SH-SY5Y (cell line): ENCODE results near the gene TENM4.

Source experiments
- GATA2 ChIP-seq: IDR thresholded peaks from 2 replicates; pipeline ENCODE4 v1.6.1; 2011; ENCODE audit warnings: mild to moderate bottlenecking, low read depth, low read length
- GATA3 ChIP-seq: IDR thresholded peaks from 2 replicates; pipeline ENCODE4 v1.6.1; 2011; ENCODE audit warnings: low read depth, mild to moderate bottlenecking, low read length, moderate library complexity

GRCh38 chr11:78975081-78975480 is 465.7 kb downstream of the TENM4 start:
- no peak for TF ChIP-seq GATA2
- no peak for TF ChIP-seq GATA3
